T follicular helper cell (primary cell): Measurements from ENCODE around the gene C2orf78.
"Not testable (repeated sequence)": the region's sequence is repeated elsewhere in the genome, so short reads cannot be mapped to it uniquely, and the experiment has no call there.

Experiments
- DNase-seq: peaks from one replicate; pipeline ENCODE4 v3.0.0-alpha.2; 2020; ENCODE audit warnings: low read depth

C2orf78 gene

DNA sequence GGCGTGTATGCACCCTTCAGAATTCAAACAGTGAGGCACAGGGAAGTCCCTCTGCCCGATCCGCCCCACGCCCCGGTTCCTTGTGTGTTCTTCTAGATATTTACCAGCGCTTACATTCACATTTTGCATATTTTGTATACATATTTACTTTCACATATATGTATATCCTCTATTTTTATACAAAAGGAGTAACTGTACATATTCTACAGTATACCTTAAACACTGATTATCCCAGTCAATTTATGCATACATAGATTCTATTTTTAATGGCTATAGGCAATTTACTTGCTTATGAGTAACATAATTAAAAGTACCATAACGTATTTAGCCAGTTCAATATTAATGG is 3.8 kb upstream of the C2orf78 start:
- DNase-seq = no peak

DNA sequence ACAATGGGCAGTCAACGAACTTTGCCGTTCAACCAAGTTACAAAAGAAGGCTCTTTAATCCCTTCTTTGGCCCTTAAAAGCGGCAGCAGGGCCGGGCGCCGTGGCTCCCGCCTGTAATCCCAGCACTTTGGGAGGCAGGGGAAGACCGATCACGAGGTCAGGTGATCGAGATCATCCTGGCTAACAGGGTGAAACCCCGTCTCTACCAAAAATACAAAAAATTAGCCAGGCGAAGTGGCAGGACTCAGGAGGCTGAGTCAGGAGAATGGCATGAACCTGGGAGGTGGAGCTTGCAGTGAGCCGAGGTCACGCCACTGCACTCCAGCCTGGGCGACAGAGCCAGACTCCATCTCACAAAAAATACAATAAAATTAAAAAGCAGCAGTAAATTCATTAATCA is 581 bp upstream of the C2orf78 start:
- not testable (repeated sequence) for DNase-seq

DNA sequence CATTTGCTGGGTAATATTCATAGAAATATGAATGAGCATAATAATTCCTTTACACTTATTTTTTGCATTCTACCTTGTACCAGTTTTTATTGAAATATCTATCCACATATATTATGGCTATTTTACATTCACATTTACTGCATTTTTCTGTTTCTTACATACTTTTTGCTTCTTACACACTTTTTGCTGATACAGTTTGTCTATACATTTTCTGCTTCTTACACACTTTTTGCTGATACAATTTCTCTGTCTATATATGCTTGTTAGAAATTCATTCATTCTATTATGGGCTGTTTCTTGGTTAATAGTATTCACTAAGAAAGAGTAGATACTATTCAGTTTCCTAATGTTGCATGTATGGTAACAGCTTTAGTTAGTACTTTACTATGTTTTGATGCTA is 27.9 kb downstream of the C2orf78 start:
- DNase-seq = no peak

DNA sequence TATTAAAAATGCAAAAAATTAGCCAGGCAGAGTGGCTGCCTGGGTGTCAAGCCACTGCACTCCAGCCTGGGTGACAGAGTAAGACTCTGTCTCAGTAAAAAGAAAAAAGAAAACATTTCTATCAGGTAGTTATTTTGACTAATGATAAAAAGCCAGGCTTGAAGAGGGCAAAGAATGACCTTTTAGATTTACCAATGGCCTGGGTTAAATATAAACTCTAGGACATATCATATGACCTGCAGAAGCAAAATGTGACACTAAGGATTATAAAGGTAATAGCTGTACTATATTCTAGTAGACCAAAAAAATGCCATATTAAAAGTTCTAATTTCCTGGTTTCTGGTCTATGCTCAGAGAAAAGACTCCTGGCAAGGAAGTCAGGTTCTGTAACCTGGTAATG is 28.7 kb downstream of the C2orf78 start:
- DNase-seq = no peak

DNA sequence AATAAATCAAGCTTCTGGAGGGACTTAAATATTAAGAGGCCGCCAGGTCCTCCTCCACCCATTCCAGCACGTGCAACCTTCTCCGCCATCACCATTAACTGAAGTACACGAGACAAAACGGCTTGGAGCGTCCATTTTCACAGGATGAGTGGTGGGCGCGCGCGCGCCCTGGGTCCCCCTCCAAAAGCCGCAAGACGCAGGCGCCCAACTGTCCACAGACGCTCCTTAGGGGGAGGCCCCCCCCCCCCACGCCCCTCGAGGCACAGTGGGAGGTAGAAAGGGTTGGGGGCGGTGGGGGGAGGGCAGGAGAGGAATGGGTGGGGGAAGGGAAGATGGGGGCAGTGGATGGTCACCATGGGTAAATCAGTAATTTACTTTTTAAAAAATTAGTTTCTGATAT is 34.3 kb downstream of the C2orf78 start:
- no peak for DNase-seq

DNA sequence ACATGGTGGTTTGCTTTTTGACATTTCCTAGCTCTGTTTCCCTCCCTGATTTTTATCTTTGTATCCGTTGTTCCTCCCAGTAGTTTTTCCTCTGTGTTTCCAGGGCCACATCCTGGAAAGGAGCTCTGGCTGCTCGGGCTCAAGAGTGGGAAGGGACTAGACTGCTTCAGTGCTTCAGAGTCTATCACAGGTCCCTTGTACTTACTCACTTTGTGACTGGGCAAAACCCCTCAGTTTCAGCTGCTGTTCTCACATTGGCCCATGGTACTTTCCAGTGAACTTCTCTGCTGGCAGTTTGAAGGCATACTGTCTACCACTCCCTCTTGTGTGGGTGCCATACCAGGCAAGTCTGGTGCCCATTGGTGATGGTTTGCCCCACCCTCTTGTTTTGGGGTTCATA is 37.2 kb downstream of the C2orf78 start:
- DNase-seq = no peak

DNA sequence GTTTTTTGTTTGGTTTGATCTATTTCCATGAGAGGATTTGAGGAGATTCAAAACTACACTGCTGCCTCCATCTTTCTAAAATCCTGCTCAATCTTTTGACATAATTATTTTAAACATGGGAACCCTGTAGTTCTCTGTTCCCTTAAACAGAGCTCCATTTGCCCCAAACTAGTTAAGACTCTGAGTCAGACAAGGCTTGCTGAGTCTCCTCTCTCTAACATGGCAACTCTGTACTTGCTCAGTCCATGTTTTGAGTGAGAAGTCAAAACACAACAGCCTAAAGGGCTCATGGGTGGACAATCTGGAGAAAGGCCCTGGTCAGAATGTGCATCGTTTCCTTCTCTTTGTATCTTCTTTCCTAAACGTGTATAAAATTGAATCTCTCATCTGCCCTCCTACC is 37.7 kb downstream of the C2orf78 start:
- no peak for DNase-seq

DNA sequence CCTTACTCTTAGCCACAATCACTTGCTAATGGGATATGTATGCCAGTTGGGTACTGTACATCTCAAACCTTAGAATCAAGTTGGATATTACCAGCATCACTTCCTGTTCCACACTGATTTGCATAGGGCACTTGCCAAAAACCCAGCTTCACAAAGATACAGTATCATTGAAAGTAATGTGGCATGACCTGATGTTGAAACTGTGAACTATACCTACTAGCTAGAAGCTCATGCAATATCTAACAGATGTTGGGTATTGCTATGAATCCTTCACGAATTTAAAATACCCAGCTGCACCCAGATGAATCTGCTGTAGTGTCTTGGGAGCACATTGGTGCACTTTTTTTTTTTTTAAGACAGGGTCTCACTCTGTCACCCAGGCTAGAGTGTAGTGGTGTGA is 38.3 kb downstream of the C2orf78 start:
- DNase-seq = no peak

DNA sequence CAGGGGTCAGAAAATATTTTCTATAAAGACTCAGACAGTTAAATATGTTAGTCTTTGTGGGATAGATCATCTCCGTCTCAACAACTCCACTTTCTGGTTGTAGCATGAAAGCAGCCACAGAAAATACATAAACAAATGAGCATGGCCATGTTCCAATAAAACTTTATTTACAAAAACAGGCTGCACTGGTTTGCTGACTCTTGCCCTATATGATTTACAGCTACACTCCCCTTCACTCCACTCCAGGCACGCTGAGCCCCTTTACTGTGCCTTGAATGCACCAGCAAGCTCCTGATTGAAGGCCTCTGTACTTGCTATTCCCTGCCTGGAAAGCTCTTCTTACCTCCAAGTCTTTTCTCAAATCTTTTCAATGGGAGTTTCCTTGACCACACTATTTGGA is 39.0 kb downstream of the C2orf78 start:
- no peak for DNase-seq

DNA sequence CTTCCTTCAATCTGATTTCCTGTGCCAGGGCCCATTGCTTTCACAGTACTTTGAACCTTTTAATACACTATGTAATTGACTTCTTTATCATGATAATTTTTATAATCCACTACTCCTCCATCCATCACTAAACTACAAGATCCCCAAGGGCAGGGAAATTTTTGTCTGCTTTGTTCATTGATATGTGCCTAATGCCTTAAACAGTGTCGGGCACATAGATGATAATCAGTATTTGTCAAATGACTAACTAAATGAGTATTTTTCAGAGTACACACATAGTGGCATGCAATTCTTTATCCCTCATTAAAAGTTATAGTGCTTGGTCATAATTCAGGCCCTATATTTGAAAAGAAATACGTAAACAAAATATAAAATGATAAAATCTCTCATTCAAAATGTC is 39.4 kb downstream of the C2orf78 start:
- no peak for DNase-seq

DNA sequence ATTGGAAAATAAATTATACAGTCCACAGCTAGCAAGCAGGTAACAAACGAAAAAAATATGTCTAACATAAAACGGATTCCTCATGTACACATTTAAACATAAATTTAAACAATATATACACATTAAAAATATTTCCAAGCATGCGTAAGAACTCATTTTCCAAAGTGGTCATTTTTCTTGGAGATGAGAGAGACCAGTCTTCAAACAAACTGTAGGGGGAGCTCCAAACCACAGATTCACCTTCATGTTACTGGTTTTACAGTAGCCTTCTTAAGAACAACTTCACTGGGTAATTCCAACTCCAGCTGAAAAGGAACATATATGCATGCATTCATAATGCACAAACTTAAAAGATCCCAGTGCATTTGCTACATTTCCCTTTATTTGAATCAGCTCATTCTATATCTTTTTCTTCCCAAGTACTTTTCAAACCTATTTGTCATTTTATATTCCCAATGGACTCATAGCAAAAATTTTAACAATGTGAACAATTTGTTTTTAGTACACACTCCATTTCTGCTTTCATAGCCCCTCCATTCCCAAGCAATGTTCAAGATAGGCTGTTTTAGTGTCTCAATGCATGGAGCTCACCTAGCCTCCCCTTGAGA is 40.0 kb downstream of the C2orf78 start:
- no peak for DNase-seq

DNA sequence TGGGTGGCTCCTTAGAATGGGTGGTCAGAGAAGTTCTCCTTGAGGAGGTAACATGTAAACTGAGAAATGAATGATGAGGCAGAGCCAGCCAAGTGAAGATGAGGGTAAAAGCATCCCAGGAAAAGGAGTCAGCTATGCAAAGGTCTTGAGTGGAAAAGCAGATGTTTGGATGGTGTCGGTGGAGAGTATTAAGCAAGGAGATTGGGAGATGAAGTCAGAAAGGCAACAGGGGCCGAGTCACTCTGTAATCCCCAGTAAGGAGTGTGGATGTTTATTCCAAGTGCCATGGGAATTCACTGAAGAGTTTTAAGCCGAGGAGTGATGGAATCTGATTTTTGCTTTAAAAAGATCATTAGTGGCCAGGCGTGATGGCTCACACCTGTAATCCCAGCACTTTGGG is 41.4 kb downstream of the C2orf78 start:
- no peak for DNase-seq

DNA sequence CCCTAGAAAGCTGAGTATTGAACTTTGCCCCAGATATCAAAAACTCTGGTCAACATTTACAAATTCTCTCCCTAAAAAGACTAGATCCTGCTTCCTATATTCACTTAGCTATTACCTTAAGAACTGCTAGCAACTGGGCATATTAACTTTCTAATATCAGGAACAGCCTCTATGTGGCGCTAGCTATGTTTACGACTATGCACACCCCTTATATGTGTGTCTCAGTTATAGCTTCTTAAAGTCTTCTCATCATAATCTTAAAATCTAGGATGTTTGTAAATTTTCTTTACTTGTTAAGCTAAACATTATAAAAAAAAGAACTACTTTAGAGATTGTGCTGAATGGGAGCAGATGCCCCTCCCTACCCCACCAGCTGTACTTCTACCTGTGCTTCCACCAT is 43.0 kb downstream of the C2orf78 start:
- no peak for DNase-seq

DNA sequence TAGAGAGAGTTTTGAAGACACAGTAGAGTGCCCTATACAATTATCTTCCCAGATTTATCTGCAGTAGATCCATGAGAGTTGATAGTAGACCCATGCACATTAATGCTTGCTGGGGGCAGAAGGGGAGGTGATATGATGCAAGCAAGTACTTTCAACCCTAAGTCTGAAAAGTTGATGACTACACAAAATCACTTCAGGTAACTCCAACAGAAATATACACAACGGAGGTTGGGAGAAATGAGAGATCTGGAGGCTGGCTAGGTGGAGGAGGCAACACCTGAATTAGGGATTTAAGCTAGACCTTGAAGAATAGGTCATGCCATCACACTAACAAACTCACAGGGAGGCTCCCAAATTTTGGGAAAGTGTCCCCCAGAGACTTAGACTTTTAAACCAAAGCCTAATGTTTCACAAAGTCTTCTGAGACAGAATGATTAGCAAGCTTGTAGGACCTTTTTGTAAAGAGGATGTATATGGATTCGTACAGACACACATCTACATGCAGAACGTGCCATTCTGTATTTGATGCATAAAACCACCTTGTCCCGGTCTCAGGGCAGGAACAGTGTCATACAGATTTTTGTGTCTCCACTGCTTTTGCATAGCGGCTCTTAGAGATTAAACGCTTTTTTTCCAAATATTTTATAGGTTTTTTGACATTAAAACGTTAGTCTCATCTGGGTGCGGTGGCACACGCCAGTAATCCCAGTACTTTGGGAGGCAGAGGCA is 43.8 kb downstream of the C2orf78 start:
- no peak for DNase-seq

DNA sequence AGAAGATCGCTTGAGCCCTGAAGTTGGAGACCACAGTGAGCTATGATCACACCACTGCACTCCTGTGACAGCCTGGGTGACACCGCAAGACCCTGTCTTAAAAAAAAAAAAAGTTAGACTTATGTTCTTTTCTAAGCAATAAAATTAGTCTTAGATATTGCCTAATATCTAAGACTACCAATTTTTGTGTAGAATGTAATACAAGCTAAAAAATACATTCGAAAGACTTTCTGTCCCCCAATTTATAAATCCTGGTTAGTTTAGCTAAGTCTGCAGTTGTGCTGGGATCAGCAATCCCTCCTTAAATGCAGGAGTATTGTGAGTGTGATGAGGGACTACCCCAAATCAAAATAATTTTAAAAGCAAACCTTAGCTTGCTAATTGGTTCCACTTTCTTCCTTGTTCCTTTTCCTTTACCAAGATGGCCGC is 44.4 kb downstream of the C2orf78 start:
- DNase-seq = no peak

DNA sequence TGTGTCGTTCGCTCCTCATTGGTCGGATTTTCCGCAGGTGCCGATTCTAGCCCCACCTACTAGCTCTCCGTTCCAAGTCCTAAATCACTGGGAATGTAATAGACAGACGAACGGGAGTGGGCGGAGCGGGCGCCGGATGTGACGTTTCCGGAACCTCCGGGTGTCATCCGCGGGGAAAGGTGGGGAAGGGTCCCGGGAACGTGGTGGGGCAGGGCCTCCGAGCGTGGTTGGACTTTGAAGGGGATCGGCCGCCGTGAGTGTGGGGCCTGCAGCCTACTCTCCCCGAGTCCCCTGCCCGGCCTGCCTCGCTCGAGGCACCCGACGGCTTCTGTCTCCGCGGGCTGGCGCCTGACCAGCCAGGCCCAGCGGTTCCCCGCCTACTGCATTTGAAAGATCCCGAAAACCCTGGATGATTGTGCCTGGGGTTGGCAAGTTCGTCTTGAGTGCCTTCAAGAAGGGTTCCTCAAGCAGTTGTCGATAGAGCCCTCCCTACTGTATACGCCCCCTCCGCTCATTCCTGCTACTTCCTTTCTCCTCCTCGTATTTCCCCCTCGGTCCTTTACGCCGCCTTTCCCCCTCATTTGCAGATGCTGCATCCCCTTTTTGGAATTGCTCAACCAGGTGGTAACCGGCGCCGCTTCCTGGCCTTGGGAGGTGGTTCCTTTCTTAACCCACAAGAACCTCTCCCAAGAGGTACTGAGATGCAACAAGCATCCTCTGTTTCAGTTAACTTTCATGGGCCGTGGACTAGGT is 45.0 kb downstream of the C2orf78 start, which contains the start of gene STAMBP:
STAMBP (plus strand) TSS at position 144 of the 753 bp plus-strand sequence. CDS start 1,896 bp downstream, outside the sequence.
- DNase-seq = peak; percentile 88

DNA sequence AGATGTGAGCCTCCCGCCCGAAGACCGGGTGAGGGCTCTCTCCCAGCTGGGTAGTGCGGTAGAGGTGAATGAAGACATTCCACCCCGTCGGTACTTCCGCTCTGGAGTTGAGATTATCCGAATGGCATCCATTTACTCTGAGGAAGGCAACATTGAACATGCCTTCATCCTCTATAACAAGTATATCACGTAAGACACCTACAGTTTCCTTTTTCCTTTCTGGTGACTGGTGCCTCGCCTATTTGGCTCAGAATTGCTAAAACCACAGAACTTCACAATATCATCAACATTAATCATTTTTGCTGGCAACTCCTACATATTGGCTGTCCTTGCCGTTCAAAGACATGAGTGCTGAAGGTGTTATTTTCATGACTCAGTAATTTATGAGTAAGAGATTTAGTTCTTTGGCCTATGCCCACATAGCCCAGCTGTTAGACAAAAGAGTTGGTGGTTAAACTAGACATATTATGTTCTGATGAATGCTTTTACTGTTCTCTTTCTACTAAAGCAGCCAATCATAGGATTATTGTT is 47.0 kb downstream of the C2orf78 start:
- no peak for DNase-seq

DNA sequence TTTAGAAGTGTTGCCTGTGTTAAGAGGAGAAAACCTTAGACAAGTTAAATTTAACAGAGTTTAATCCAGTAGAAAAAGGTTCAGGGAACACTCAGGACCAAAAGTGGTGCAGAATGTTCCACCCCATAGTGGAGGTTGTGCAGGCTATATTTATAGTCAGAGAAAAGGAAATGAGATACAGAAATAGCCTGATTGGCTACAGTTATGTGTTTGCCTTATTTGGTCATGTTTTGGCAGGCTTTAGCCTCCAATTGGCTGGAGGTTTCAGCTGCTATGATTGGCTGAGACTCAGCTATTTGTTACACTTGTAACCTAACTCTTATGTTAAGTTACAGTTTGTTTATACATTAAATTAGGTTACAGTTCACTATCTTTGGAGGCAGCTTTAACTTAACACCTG is 48.9 kb downstream of the C2orf78 start:
- DNase-seq = no peak

DNA sequence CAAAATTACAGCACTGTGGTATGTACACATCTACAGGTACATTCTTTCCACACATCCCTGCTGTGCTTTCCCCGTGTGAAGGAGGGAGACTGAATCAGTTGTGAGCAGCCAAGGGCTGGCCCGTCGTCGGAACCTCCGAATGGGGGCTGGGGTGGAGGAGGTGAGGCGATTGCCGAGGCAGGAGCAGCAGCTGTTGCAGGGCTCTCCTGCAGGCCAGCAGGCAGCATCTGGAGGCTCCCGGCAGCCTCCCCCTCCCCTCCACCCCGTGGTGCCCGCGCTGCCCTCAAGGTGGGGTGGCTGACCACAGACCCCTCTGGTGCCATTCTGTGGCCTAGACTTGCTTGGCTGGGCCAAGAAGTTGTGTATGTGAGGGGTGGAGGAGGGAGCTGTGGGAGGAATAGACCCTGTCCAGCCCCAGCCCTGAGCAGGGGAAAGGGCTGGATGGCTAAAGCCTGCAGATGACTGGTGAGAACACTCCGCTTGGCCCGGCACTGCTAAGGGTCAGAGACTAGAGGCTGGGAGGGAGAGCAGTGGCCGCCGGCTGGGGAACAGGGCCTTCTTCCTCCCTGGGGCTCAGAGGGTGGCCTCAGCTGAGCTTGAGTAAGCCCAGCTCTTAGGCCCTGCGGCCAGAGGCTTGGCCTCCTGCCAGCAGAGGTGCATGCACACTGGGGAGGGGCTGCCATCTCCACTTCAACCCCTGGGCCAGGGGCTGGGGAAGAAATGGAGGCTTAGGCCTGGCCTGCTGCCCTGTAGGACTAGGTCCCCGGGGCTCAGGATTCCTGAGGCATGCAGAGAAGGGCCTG is 52.4 kb downstream of the C2orf78 start:
- no peak for DNase-seq

DNA sequence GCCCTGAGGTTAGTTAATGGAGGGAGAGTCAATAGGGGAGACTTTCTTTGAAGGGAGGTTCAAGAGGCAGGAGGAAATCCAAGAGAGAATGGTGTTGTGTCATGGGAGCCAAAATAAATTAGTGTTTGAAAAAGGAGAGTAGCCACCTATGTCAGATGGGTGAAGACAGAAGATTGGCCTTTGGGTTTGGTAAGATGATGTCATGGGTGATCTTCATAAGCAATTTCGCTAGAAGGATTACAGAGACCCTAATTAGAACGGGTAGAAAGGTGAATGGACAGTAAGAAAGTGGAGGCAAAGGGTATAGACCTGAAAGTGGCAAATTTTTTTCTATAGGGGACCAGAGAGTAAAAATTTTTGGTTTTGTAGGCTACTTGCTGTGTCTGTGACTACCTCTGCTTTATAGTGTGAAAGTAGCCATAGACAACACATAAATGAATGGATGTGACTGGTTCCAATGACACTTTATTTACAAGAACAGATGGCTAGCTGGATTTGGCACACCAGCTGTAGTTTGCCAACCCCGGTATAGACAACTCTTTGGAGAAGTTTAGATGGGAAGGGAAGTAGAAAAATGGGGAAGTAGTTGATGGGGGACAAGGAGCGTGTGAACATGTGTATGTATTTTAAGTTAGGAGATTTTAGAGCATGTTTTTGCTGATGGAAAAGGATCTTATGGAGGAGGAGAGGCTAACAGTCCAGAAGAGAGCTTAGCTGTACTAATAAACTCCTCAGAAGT is 54.0 kb downstream of the C2orf78 start:
- DNase-seq = no peak

DNA sequence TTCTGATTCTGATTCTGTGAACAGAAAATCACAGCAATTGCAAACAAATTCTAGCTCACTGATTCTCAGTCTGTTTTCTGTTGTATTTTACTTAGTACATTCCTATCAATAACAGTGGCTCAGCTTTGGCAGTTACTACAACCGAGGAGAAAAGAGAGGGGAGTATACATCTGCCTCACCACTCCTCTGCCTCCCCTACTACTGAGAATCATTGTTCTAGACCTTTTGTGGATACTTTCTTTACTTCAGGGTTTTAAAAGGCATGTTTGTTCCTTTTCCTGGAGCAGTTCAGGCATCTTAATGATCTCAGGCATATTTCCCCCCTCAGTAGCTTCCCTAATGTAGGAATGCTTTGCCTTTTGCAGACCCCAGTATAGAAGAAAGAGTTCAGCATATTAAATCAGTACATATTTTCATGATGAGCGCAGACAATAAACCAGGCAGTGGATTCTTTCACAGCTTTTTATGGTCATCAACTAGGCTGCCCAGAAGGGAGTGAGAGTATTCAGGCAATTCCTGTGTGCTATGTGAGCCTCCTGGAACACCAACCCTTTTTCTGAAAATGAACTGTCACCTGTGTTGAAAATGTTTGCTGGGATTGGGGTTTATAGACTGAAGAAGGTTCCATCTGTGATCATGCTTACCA is 55.0 kb downstream of the C2orf78 start:
- DNase-seq = no peak
